ENCODE results near the gene EML3.

DNA sequence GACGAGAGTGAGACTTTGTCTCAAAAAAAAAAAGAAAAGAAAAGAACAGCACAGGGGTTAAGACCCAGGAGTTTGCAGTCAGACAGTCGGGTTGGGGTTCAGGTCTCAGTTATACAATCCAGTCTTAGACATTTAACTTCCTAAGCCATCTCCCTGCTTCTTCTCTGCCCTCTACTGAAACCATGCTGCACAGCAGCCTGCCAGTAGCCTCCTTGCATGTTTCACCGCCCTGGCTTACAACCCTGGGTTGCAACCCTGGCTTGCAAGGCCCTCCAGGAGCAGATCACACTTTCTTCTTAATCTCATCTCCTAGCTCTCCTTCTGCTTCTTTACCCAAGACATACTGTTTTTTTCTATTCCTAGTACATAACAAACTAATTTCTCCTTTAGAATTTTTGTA, 15.1 kb upstream of the EML3 start:
- no peak for TF ChIP-seq JUND (IDR thresholded peaks at IDR 0.05; ENCODE audit: low read length)
- no peak for TF ChIP-seq POLR2A (IDR thresholded peaks at IDR 0.05; ENCODE audit: control extremely low read depth in 1 of 2, low read depth in 2 of 2, low read length in 2 of 2)
- TF ChIP-seq SIN3A (conservative IDR thresholded peaks at IDR 0.05 in 1 of 2, IDR thresholded peaks at IDR 0.05 in 1 of 2; ENCODE audit: low read depth in 1 of 2, low read length in 2 of 2) = no peak
- no peak for TF ChIP-seq TCF12 (IDR thresholded peaks at IDR 0.05; ENCODE audit: low read depth, low read length)
- TF ChIP-seq RFX5 (IDR thresholded peaks at IDR 0.05; ENCODE audit: borderline replicate concordance, low read depth, low read length) = no peak
- TF ChIP-seq, protein P1, sequence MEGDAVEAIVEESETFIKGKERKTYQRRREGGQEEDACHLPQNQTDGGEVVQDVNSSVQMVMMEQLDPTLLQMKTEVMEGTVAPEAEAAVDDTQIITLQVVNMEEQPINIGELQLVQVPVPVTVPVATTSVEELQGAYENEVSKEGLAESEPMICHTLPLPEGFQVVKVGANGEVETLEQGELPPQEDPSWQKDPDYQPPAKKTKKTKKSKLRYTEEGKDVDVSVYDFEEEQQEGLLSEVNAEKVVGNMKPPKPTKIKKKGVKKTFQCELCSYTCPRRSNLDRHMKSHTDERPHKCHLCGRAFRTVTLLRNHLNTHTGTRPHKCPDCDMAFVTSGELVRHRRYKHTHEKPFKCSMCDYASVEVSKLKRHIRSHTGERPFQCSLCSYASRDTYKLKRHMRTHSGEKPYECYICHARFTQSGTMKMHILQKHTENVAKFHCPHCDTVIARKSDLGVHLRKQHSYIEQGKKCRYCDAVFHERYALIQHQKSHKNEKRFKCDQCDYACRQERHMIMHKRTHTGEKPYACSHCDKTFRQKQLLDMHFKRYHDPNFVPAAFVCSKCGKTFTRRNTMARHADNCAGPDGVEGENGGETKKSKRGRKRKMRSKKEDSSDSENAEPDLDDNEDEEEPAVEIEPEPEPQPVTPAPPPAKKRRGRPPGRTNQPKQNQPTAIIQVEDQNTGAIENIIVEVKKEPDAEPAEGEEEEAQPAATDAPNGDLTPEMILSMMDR (IDR thresholded peaks at IDR 0.05; ENCODE audit: control extremely low read depth in 1 of 3, insufficient read depth in 1 of 3, low read depth in 1 of 3, low read length in 3 of 3) = no peak
- no peak for TF ChIP-seq CHD2 (IDR thresholded peaks at IDR 0.05; ENCODE audit: low read length)
- TF ChIP-seq, protein P2, sequence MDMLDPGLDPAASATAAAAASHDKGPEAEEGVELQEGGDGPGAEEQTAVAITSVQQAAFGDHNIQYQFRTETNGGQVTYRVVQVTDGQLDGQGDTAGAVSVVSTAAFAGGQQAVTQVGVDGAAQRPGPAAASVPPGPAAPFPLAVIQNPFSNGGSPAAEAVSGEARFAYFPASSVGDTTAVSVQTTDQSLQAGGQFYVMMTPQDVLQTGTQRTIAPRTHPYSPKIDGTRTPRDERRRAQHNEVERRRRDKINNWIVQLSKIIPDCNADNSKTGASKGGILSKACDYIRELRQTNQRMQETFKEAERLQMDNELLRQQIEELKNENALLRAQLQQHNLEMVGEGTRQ (IDR thresholded peaks at IDR 0.05; ENCODE audit: low read length) = no peak
- TF ChIP-seq, protein P3, sequence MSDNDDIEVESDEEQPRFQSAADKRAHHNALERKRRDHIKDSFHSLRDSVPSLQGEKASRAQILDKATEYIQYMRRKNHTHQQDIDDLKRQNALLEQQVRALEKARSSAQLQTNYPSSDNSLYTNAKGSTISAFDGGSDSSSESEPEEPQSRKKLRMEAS (IDR thresholded peaks at IDR 0.05) = no peak
- TF ChIP-seq SP1 (IDR thresholded peaks at IDR 0.05; ENCODE audit: low read depth, low read length) = no peak
- TF ChIP-seq EZH2 (IDR thresholded peaks at IDR 0.05; ENCODE audit: low read depth, low read length, severe bottlenecking) = no peak
- no peak for TF ChIP-seq SP2 (IDR thresholded peaks at IDR 0.05; ENCODE audit: low read length)
